ENCODE results near the gene GUCA1A. TPM values are rescaled to one million over a fixed set of nuclear protein-coding genes. Genes with fewer than 3 reads are reported as not detected.

GUCA1A gene
- total and polyA plus RNA-seq, 2 of the 4 experiments (the other 2 are of a cell fraction) = 0.18 to 0.32 TPM

GRCh38 chr6:42158631-42159030, 14.5 kb upstream of the GUCA1A start:
- ATAC-seq (ENCODE audit: low read depth) (no peak), DNase-seq (no peak)
- H4K5ac ChIP-seq (ENCODE audit: low read depth, low read length) = no peak overlapping the region
- H3K9ac ChIP-seq (ENCODE audit: low read depth, low read length) = no peak overlapping the region
- H3K27me3 ChIP-seq (ENCODE audit: control insufficient read depth, insufficient read depth, low read length) = peaks cover 12% of the 10 kb centered on the region
- H3K4me1 ChIP-seq (ENCODE audit: control insufficient read depth, insufficient read depth, low read length) = peaks cover 3% of the 10 kb centered on the region; the same call in 1 of the 2 replicates
- H3K14ac ChIP-seq (replicated peaks; ENCODE audit: low read depth, low read length) = no peak overlapping the region
- no peaks in the 10 kb centered on the region for H3K9me1 ChIP-seq (ENCODE audit: insufficient read depth, low read length)
- no peak overlapping the region for H2BK120ac ChIP-seq (ENCODE audit: low read depth, low read length)
- no peak overlapping the region for H4K8ac ChIP-seq (ENCODE audit: low read depth in 2 of 2, low read length in 2 of 2)
- no peak overlapping the region for H3K4me3 ChIP-seq (ENCODE audit: insufficient read depth, low read depth, low read length)
- POLR2A ChIA-PET (ENCODE audit: unreplicated experiment) = no interaction called here
- H3K18ac ChIP-seq (ENCODE audit: low read depth, low read length) = no peak overlapping the region
- no peak overlapping the region for H2AFZ ChIP-seq (replicated peaks; ENCODE audit: low read length, poor library complexity)
- H2AK5ac ChIP-seq (ENCODE audit: low read depth, low read length) = no peak overlapping the region
- dilution Hi-C loops (cut with HindIII; ENCODE audit: low sequenced_read_pairs, unreplicated experiment) = no loop called here
- H3K4ac ChIP-seq (ENCODE audit: low read depth, low read length) = no peak overlapping the region
- H4K91ac ChIP-seq (ENCODE audit: insufficient read depth, low read depth, low read length) = no peak overlapping the region
- intact Hi-C loops (cut with micrococcal nuclease) = no loop called here
- H2BK15ac ChIP-seq (ENCODE audit: low read depth, low read length) = no peak overlapping the region
- no peak overlapping the region for H3K4me2 ChIP-seq (ENCODE audit: low read depth, low read length)
- H2BK20ac ChIP-seq (ENCODE audit: low read depth, low read length) = no peak overlapping the region
- no TSS peak for BruUV-seq (replicated peaks)
- TF ChIP-seq, protein P1, sequence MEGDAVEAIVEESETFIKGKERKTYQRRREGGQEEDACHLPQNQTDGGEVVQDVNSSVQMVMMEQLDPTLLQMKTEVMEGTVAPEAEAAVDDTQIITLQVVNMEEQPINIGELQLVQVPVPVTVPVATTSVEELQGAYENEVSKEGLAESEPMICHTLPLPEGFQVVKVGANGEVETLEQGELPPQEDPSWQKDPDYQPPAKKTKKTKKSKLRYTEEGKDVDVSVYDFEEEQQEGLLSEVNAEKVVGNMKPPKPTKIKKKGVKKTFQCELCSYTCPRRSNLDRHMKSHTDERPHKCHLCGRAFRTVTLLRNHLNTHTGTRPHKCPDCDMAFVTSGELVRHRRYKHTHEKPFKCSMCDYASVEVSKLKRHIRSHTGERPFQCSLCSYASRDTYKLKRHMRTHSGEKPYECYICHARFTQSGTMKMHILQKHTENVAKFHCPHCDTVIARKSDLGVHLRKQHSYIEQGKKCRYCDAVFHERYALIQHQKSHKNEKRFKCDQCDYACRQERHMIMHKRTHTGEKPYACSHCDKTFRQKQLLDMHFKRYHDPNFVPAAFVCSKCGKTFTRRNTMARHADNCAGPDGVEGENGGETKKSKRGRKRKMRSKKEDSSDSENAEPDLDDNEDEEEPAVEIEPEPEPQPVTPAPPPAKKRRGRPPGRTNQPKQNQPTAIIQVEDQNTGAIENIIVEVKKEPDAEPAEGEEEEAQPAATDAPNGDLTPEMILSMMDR (conservative IDR thresholded peaks at IDR 0.05; ENCODE audit: low read depth, low read length) = no peak
- no peak for TF ChIP-seq NFE2L2 (IDR thresholded peaks at IDR 0.05; ENCODE audit: low read depth, low read length)
- TF ChIP-seq RFX5 (IDR thresholded peaks at IDR 0.05; ENCODE audit: low read depth, low read length) = no peak
- TF ChIP-seq CEBPB (IDR thresholded peaks at IDR 0.05; ENCODE audit: low read depth, low read length) = no peak
- no peak for TF ChIP-seq RAD21 (IDR thresholded peaks at IDR 0.05; ENCODE audit: low read length)
- H3K36me3 ChIP-seq (ENCODE audit: control insufficient read depth, insufficient read depth, low read length) = no peaks in the 10 kb centered on the region
- H3K27ac ChIP-seq (ENCODE audit: insufficient read depth, low read length) = no peak overlapping the region
- H3K79me1 ChIP-seq (ENCODE audit: low read depth in 1 of 2, low read length in 2 of 2) = no peaks in the 10 kb centered on the region
- CTCF ChIA-PET = no interaction called here
- in situ Hi-C loops (cut with MboI; ENCODE audit: low sequenced_read_pairs) = no loop called here
- no peak overlapping the region for H3K56ac ChIP-seq (ENCODE audit: extremely low read depth, insufficient read depth, low read length)
- no peak overlapping the region for H2BK5ac ChIP-seq (ENCODE audit: low read depth, low read length, poor library complexity, severe bottlenecking)
- WGBS, 2 experiments (ENCODE audit: extremely low coverage in 2 of 2, insufficient read length in 1 of 2) = no CpG with 5 or more reads among the region's 2 CpGs
- no peaks in the 10 kb centered on the region for H4K20me1 ChIP-seq (ENCODE audit: insufficient read depth, low read length)
- H3K9me3 ChIP-seq (ENCODE audit: control insufficient read depth, insufficient read depth, low read length) = no peaks in the 10 kb centered on the region
- no peak overlapping the region for H2AK9ac ChIP-seq (replicated peaks; ENCODE audit: low read depth, low read length, poor library complexity)
- no peak overlapping the region for H3K23ac ChIP-seq (ENCODE audit: low read depth, low read length)

Measured in IMR-90 (cell line).